Ammon's horn (tissue), 1 donor: ENCODE measurements around the gene CEMP1.
"Not testable (repeated sequence)": the region's sequence is repeated elsewhere in the genome, so short reads cannot be mapped to it uniquely, and the experiment has no call there.

Source experiments
- DNase-seq: peaks from one replicate; pipeline ENCODE4 v3.0.0-alpha.2; 2016; ENCODE audit warnings: low spot score

CEMP1 gene, protein sequence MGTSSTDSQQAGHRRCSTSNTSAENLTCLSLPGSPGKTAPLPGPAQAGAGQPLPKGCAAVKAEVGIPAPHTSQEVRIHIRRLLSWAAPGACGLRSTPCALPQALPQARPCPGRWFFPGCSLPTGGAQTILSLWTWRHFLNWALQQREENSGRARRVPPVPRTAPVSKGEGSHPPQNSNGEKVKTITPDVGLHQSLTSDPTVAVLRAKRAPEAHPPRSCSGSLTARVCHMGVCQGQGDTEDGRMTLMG

DNA sequence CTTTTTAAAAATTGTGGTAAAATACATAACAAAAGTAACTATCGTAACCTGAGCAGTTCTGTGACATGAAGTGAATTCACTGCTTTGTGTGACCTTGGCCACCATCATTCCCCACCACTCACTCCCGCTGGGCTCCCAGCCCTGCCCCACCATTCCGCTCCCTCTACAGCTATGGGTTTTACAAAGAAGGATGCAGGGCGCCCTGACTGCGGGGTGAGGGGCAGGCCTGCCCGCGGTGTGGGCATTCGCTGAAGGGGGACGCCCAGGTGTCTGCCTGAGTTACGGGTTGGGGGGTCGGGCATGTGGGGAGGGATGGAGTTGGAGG lies at the start of gene CEMP1:
CEMP1 (minus strand) TSS at position 38 of the 325 bp plus-strand sequence. CDS start 335 bp downstream, outside the sequence.
- no peak for DNase-seq

GRCh38 chr16:2580818-2581217 lies 49.6 kb upstream of the CEMP1 start:
- not testable (repeated sequence) for DNase-seq

GRCh38 chr16:2580143-2580542 lies 48.9 kb upstream of the CEMP1 start:
- DNase-seq, result not testable (repeated sequence)

- not testable (repeated sequence) for DNase-seq
These were observed 47.7 kb upstream of the CEMP1 start for GRCh38 chr16:2578905-2579304.

DNA sequence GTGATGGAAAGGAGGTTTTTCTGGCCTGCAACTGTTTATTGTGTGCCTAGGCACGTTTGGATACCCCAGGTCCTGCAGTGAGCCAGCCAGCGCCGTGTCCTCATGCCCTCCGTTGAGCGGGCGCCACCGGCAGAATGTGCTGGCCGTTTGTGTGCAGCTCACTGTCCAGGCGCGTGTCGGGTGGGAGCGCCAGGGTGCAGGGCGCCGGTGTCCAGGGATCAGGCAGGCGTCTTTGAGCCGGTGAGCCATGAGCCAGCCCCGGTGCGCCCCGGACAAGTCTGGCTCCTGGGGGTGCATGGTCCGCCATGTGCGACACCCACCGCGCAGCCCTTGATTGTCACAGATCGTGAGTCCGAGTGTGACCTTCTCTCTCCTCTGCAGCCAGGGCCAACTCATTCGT lies 45.8 kb upstream of the CEMP1 start:
- not testable (repeated sequence) for DNase-seq

DNA sequence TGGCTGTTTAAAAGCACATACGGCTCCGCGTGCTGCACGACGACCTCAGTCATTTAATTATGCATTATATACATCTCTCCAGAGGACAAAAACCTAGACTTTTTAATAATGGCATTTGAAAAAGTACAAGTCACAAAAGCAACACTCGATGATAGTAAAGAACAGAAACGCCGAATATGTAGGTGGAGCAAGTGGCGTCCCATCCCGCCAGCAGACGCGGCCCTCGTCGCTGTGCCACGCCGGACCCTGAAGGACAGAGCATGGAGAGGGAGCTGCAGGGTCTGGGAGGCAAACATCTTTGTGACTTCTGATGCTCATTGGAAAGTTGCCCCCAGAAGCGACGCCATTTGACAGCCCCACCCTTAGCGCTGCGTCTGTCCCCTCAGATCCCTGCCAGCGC lies 44.6 kb upstream of the CEMP1 start:
- not testable (repeated sequence) for DNase-seq

DNA sequence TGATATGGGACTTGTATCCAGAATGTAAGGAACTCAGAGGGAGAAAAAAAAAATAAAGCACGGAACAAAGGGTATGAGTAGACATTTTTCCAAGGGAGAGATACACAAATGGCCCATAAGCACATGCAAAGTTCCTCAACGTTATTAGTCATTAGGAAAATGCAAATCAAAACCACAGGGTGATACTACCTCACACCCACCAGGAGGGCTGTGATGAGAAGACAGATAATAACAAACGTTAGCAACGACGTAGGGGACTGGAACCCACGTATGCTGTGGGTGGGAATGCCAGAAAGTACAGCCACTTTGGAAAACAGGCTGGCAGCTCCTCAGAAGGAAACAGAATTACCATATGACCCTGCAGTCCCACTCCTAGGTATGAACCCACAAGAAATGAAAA lies 41.5 kb upstream of the CEMP1 start:
- not testable (repeated sequence) for DNase-seq

DNA sequence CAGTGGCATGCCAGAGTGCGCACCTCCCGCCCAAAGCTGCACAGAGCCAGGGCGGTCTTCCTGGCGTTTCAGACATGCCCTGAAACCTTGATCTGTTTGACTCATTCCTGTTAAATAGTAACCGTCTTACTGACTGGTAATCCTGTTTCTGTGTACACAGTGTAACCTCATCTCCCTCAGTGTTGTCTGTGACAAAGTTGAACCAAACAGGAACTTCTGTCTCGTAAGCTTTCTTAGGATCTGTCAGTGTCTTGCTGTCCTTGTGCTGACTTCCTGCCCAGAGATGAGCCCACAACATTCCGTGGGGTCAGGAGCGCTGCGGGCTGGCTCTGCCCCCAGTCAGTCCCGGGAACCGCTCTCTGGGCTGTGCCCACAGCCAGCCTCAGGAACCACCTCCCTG lies 37.4 kb upstream of the CEMP1 start:
- not testable (repeated sequence) for DNase-seq

DNA sequence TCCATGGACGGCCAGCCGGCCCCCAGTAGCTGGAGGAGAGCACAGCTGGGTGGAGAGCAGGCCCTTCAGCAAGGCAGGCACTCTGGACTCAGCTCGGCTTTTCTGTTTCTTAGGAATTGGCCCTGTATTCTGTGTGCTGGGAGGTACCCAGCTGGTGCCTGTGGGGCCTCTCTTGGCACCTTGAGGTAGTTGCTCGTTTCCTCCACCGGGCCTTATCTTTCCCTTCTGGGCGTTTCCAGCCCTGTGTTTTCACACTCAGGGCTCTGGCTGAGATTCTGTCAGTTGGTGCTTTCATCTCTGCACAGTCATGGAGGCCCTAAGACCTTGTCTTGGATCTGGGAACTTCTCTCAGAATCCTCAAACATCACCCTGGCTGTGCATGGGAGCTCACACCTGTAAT lies 36.3 kb upstream of the CEMP1 start:
- not testable (repeated sequence) for DNase-seq

DNA sequence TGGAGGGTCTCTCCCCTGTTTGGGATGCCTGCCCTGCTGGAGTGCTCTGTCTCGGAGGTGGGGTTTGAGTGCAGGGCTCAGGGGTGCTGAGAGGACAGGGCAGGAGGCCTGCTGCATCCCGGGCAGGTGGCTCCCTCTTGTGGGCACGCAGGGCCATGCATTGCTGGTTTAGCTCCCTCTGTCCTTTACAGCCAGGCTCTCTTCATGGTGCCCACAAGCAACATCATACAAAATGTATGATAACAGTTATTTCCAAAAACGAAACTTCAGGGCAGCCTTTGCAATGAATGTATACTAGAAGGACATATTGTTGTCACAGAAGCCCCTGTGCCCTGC lies 29.6 kb upstream of the CEMP1 start:
- DNase-seq, result not testable (repeated sequence)

GRCh38 chr16:2560131-2560797 lies 29.1 kb upstream of the CEMP1 start:
- not testable (repeated sequence) for DNase-seq

DNA sequence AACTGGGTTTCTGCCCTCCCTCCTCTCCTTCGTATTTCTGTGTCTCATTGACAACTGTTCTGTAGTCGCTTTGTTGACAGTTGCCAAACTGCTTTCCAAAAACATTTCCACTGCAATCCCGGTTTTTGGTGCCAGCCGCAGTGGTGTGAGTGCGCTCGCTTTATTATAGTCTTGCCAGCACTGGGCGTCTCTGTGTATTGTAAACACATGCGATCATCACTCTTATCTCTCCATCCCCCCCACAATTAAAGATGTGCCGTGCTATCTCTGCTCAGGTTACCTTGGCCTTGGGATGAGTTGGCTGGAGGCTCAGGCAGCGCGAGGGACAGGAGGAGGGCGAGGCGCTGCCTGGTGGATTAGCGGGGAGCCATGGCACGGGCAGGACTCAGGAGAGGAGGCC lies 25.9 kb upstream of the CEMP1 start:
- not testable (repeated sequence) for DNase-seq

GRCh38 chr16:2554709-2555425 lies 23.7 kb upstream of the CEMP1 start:
- DNase-seq, result not testable (repeated sequence)

GRCh38 chr16:2551420-2551889 lies 20.2 kb upstream of the CEMP1 start:
- DNase-seq, result not testable (repeated sequence)

GRCh38 chr16:2550283-2550878 lies 19.2 kb upstream of the CEMP1 start:
- DNase-seq, result not testable (repeated sequence)

DNA sequence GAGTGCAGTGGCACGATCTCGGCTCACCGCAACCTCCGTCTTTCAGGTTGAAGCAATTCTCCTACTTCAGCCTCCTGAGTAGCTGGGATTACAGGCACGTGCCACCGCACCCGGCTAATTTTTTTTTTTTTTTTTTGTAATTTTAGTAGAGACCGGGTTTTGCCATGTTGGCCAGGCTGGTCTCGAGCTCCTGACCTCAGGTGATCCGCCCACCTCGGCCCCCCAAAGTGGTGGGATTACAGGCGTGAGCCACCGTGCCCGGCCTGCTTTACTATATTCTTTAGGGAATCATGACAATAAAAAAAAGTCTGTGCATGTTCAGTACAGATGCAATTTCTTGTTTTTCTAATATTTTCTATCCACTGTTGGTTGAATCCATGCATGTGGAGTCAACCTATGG lies 12.6 kb upstream of the CEMP1 start:
- DNase-seq, result not testable (repeated sequence)

GRCh38 chr16:2541409-2541808 lies 10.2 kb upstream of the CEMP1 start:
- not testable (repeated sequence) for DNase-seq

GRCh38 chr16:2540912-2541311 lies 9.7 kb upstream of the CEMP1 start:
- not testable (repeated sequence) for DNase-seq

DNA sequence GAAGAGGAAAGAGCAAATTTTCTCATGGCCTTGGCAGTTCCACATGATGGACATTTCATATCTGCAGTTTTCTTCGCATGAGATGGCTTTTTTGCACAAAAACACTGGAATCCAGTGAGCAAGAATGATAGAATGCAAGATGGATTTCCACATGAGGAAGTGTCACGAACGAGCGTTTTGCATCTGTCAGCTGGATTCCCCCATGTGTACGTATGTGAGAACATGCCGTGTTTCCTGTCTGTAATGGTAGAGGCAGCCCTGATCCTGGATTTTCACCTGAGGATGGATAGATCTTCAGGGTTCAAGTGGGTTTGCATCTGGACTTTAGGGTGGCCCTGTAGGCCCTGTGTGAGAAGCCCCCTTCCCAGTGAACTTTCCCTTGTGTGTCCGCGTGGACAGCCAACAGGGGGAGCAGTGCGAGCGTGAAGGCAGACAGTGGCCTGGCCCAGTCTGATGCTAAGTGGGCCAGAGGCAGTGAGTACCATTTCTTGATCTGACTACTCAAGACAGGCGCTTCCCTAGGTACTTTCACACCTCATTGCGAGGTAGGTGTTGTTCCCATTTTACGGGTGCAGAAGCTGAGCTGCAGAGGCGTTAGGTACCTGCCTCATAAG lies 8.7 kb upstream of the CEMP1 start:
- not testable (repeated sequence) for DNase-seq

GRCh38 chr16:2539192-2539844 lies 8.1 kb upstream of the CEMP1 start:
- not testable (repeated sequence) for DNase-seq
